Esophagus (tissue), 2 donors: ENCODE measurements around the gene PLEKHA6. TPM values are rescaled to one million over a fixed set of nuclear protein-coding genes. Genes with fewer than 3 reads are reported as not detected.
A peak's percentile ranks its signal among the peaks of the same experiment; 100 is the strongest.

Source experiments
- H3K27ac ChIP-seq, 2 donors: one replicate each; pipeline ENCODE4 v1.5.1; 2013; ENCODE audit warnings: low read depth in 2 of 2, mild to moderate bottlenecking in 2 of 2, inconsistent platforms in 1 of 2, low read length in 1 of 2, moderate library complexity in 1 of 2
- H3K27me3 ChIP-seq, 2 donors: one replicate each; pipeline ENCODE4 v1.6.1; 2013; ENCODE audit warnings: low read length in 2 of 2, control low read depth in 1 of 2, mild to moderate bottlenecking in 1 of 2; ENCODE audit not compliant: insufficient read depth in 2 of 2, control insufficient read depth in 1 of 2
- H3K36me3 ChIP-seq, 2 donors: one replicate each; pipeline ENCODE4 v1.6.1; 2013; ENCODE audit warnings: low read length in 1 of 2; ENCODE audit not compliant: control insufficient read depth in 2 of 2, insufficient read depth in 2 of 2
- H3K4me1 ChIP-seq, 2 donors: one replicate each; pipeline ENCODE4 v1.6.1; 2013; ENCODE audit warnings: low read length in 1 of 2; ENCODE audit not compliant: control insufficient read depth in 2 of 2, insufficient read depth in 2 of 2
- H3K4me3 ChIP-seq, 2 donors: one replicate each; pipeline ENCODE4 v1.5.1; 2013; ENCODE audit warnings: low read length in 2 of 2, mild to moderate bottlenecking in 2 of 2, low read depth in 1 of 2, moderate library complexity in 1 of 2
- H3K9me3 ChIP-seq, 2 donors: one replicate each; pipeline ENCODE4 v1.6.1; 2013; ENCODE audit warnings: mild to moderate bottlenecking in 2 of 2, low read depth in 1 of 2, low read length in 1 of 2, moderate library complexity in 1 of 2; ENCODE audit not compliant: control insufficient read depth in 2 of 2, insufficient read depth in 1 of 2
- WGBS, 2 donors: extraction: QIAGEN DNeasy Blood & Tissue Kit; methylation state at CpG; one replicate each; pipeline ENCODE4 v1.1.7; 2013; 5-methylcytosine and 5-hydroxymethylcytosine counted together
- polyA plus RNA-seq, 2 donors: library from polyadenylated mRNA; stranded (reverse); fragments of 200-250 nt; gene quantifications; one replicate each; pipeline ENCODE4 v1.2.3, GENCODE V29; 2013
- donor health status: healthy with polysubstance abuse.
- donor health status: Bipolar disorder and iron deficiency.

PLEKHA6 gene
- polyA plus RNA-seq, 2 donors, result 11.0 to 36.3 TPM

GRCh38 chr1:204258213-204259115, 101.3 kb downstream of the PLEKHA6 start:
- H3K4me1 ChIP-seq, result peaks cover 0 to 2% of the 10 kb centered on the region in 2 donors
- H3K27me3 ChIP-seq, result no peaks in the 10 kb centered on the region
- peaks cover 2 to 32% of the 10 kb centered on the region in 2 donors for H3K36me3 ChIP-seq
- WGBS, 2 donors, result 75 to 78% methylated on average over 7 of the region's 7 CpGs
- no peaks in the 10 kb centered on the region for H3K9me3 ChIP-seq
- H3K4me3 ChIP-seq, result no peak overlapping the region
- no peak overlapping the region for H3K27ac ChIP-seq

GRCh38 chr1:204257446-204257845, 102.3 kb downstream of the PLEKHA6 start:
- Histone ChIP-seq H3K27ac (no peak overlapping the region), H3K4me1 (peaks cover 0 to 2% of the 10 kb centered on the region in 2 donors), H3K27me3 (no peaks in the 10 kb centered on the region), H3K4me3 (no peak overlapping the region), H3K9me3 (no peaks in the 10 kb centered on the region), H3K36me3 (peaks cover 2 to 29% of the 10 kb centered on the region in 2 donors)
- WGBS, 2 donors, result 94% methylated on average over 24 of the region's 24 CpGs

GRCh38 chr1:204256531-204256930, 103.2 kb downstream of the PLEKHA6 start:
- Histone ChIP-seq H3K9me3 (no peaks in the 10 kb centered on the region), H3K4me3 (no peak overlapping the region), H3K27me3 (no peaks in the 10 kb centered on the region), H3K4me1 (peaks cover 0 to 1% of the 10 kb centered on the region in 2 donors), H3K36me3 (peaks cover under 1 to 29% of the 10 kb centered on the region in 2 donors), H3K27ac (no peak overlapping the region)
- WGBS, 2 donors, result 87 to 89% methylated on average over 10 of the region's 10 CpGs

- Histone ChIP-seq H3K9me3 (no peaks in the 10 kb centered on the region), H3K4me3 (no peak overlapping the region), H3K36me3 (peaks cover 0 to 24% of the 10 kb centered on the region in 2 donors), H3K4me1 (no peaks in the 10 kb centered on the region), H3K27me3 (no peaks in the 10 kb centered on the region), H3K27ac (peak overlapping the region in 1 of 2 donors; percentile 3)
- WGBS, 2 donors, result 71 to 77% methylated on average over 5 of the region's 5 CpGs
Measured at GRCh38 chr1:204255966-204256365, 103.8 kb downstream of the PLEKHA6 start.

- Histone ChIP-seq H3K9me3 (no peaks in the 10 kb centered on the region), H3K27ac (no peak overlapping the region), H3K4me1 (no peaks in the 10 kb centered on the region), H3K36me3 (peaks cover 0 to 19% of the 10 kb centered on the region in 2 donors), H3K4me3 (no peak overlapping the region), H3K27me3 (no peaks in the 10 kb centered on the region)
- 79 to 83% methylated on average over 5 of the region's 5 CpGs for WGBS, 2 donors
Measured at GRCh38 chr1:204255225-204255624, 104.5 kb downstream of the PLEKHA6 start.

GRCh38 chr1:204254031-204254661, 105.6 kb downstream of the PLEKHA6 start:
- H3K4me3 ChIP-seq, result no peak overlapping the region
- H3K9me3 ChIP-seq, result no peaks in the 10 kb centered on the region
- H3K4me1 ChIP-seq, result no peaks in the 10 kb centered on the region
- H3K27ac ChIP-seq, result no peak overlapping the region
- peaks cover 0 to 19% of the 10 kb centered on the region in 2 donors for H3K36me3 ChIP-seq
- no peaks in the 10 kb centered on the region for H3K27me3 ChIP-seq
- WGBS, 2 donors, result 60 to 68% methylated on average over 7 of the region's 7 CpGs

GRCh38 chr1:204251926-204252689, 107.6 kb downstream of the PLEKHA6 start:
- peaks cover 0 to 18% of the 10 kb centered on the region in 2 donors for H3K36me3 ChIP-seq
- H3K9me3 ChIP-seq, result no peaks in the 10 kb centered on the region
- WGBS, 2 donors, result 82 to 88% methylated on average over 6 of the region's 6 CpGs
- H3K27ac ChIP-seq, result no peak overlapping the region
- no peaks in the 10 kb centered on the region for H3K4me1 ChIP-seq
- no peaks in the 10 kb centered on the region for H3K27me3 ChIP-seq
- no peak overlapping the region for H3K4me3 ChIP-seq

GRCh38 chr1:204251286-204251685, 108.4 kb downstream of the PLEKHA6 start:
- H3K36me3 ChIP-seq, result peaks cover 0 to 10% of the 10 kb centered on the region in 2 donors

GRCh38 chr1:204250428-204251030, 109.2 kb downstream of the PLEKHA6 start:
- H3K4me3 ChIP-seq, result no peak overlapping the region

More at GRCh38 chr1:204251286-204251685, 108.4 kb downstream of the PLEKHA6 start:
- 92 to 94% methylated on average over 7 of the region's 7 CpGs for WGBS, 2 donors
- no peaks in the 10 kb centered on the region for H3K9me3 ChIP-seq
- no peaks in the 10 kb centered on the region for H3K4me1 ChIP-seq
- no peak overlapping the region for H3K4me3 ChIP-seq
- H3K27ac ChIP-seq, result no peak overlapping the region
- no peaks in the 10 kb centered on the region for H3K27me3 ChIP-seq

More at GRCh38 chr1:204250428-204251030, 109.2 kb downstream of the PLEKHA6 start:
- Histone ChIP-seq H3K27ac (no peak overlapping the region), H3K36me3 (peaks cover 0 to 6% of the 10 kb centered on the region in 2 donors), H3K4me1 (no peaks in the 10 kb centered on the region), H3K9me3 (no peaks in the 10 kb centered on the region), H3K27me3 (no peaks in the 10 kb centered on the region)
- 72 to 76% methylated on average over 12 of the region's 12 CpGs for WGBS, 2 donors
